Suprapubic skin (tissue), 4 donors: ENCODE results near the gene BCAP31. TPM values are rescaled to one million over a fixed set of nuclear protein-coding genes. Genes with fewer than 3 reads are reported as not detected.

Source experiments
- DNase-seq, 2 donors: peaks; one replicate each; pipeline ENCODE4 v3.0.0-alpha.2; 2019; ENCODE audit warnings: low spot score in 2 of 2
- H3K27ac ChIP-seq: fragments of 200-600 bp; sonication (generic); one replicate; pipeline ENCODE4 v1.5.1; 2019
- H3K27me3 ChIP-seq: fragments of 200-600 bp; sonication (generic); one replicate; pipeline ENCODE4 v1.5.1; 2019
- H3K36me3 ChIP-seq: fragments of 200-600 bp; sonication (generic); one replicate; pipeline ENCODE4 v1.5.1; 2019
- H3K4me1 ChIP-seq: fragments of 200-600 bp; sonication (generic); one replicate; pipeline ENCODE4 v1.5.1; 2019
- H3K4me3 ChIP-seq: fragments of 200-600 bp; sonication (generic); one replicate; pipeline ENCODE4 v1.5.1; 2019; ENCODE audit warnings: mild to moderate bottlenecking
- H3K9me3 ChIP-seq: fragments of 200-600 bp; sonication (generic); one replicate; pipeline ENCODE4 v1.5.1; 2019
- CTCF ChIP-seq, 2 donors: fragments of 200-600 bp in 1 of 2; fragments of 450-650 bp in 1 of 2; sonication (generic) in 1 of 2; IDR thresholded peaks; one replicate each; pipeline ENCODE4 v1.5.1; 2016 to 2019; ENCODE audit warnings: antibody characterized with exemption in 2 of 2, mild to moderate bottlenecking in 1 of 2, moderate library complexity in 1 of 2
- EP300 ChIP-seq: sonication (generic); formaldehyde crosslinking; IDR thresholded peaks from one replicate; pipeline ENCODE4 v1.6.1; 2017; ENCODE audit warnings: antibody characterized with exemption
- POLR2A ChIP-seq, 2 donors: fragments of 450-650 bp; IDR thresholded peaks; one replicate each; pipeline ENCODE4 v1.6.1; 2017; ENCODE audit warnings: antibody characterized with exemption in 2 of 2, mild to moderate bottlenecking in 2 of 2, moderate library complexity in 2 of 2
- POLR2AphosphoS5 ChIP-seq, 3 donors: sonication (generic); formaldehyde crosslinking; IDR thresholded peaks; one replicate each; pipeline ENCODE4 v1.6.1; 2017; ENCODE audit warnings: antibody characterized with exemption in 3 of 3
- WGBS: methylation state at CpG from one replicate; pipeline ENCODE4 v1.1.5; 2018; 5-methylcytosine and 5-hydroxymethylcytosine counted together
- total RNA-seq, 4 donors: library from RNA; depleted of rRNA; stranded (reverse); fragments of >200 nt; gene quantifications; one replicate each; pipeline ENCODE4 v1.1.0, GENCODE V29; 2016

Gene BCAP31
- total RNA-seq, 4 donors from 2014 or later: 112 to 170 (median 167) TPM

- DNase-seq: peak in 1 of 2 donors; percentile 48
Observed at GRCh38 chrX:153741446-153741845, 17.3 kb upstream of the BCAP31 start.

GRCh38 chrX:153740631-153741222 lies 16.5 kb upstream of the BCAP31 start:
- no peaks in the 10 kb centered on the region for H3K36me3 ChIP-seq
- 83% methylated on average over 7 of the region's 16 CpGs for WGBS
- H3K27me3 ChIP-seq: no peaks in the 10 kb centered on the region
- no peak for TF ChIP-seq POLR2A (IDR thresholded peaks at IDR 0.05)
- TF ChIP-seq EP300: no peak
- TF ChIP-seq POLR2AphosphoS5 (IDR thresholded peaks at IDR 0.05): no peak
- no peak for TF ChIP-seq CTCF (IDR thresholded peaks at IDR 0.05)
- no peak overlapping the region for H3K4me3 ChIP-seq
- no peaks in the 10 kb centered on the region for H3K9me3 ChIP-seq
- peak in 1 of 2 donors; percentile 44 for DNase-seq
- H3K4me1 ChIP-seq: peaks cover 15% of the 10 kb centered on the region
- no peak overlapping the region for H3K27ac ChIP-seq

More at GRCh38 chrX:153741446-153741845, 17.3 kb upstream of the BCAP31 start:
- Histone ChIP-seq H3K36me3 (no peaks in the 10 kb centered on the region), H3K4me3 (no peak overlapping the region), H3K4me1 (peaks cover 15% of the 10 kb centered on the region), H3K9me3 (no peaks in the 10 kb centered on the region), H3K27ac (no peak overlapping the region), H3K27me3 (no peaks in the 10 kb centered on the region)
- TF ChIP-seq POLR2AphosphoS5 (IDR thresholded peaks at IDR 0.05) (no peak), CTCF (IDR thresholded peaks at IDR 0.05) (no peak), POLR2A (IDR thresholded peaks at IDR 0.05) (no peak), EP300 (no peak)
- WGBS: 93% methylated on average over 3 of the region's 14 CpGs

- 86% methylated on average over 22 of the region's 29 CpGs for WGBS
- Histone ChIP-seq H3K9me3 (no peaks in the 10 kb centered on the region), H3K4me3 (no peak overlapping the region), H3K27me3 (no peaks in the 10 kb centered on the region), H3K27ac (no peak overlapping the region), H3K4me1 (peaks cover 15% of the 10 kb centered on the region), H3K36me3 (no peaks in the 10 kb centered on the region)
- TF ChIP-seq EP300: no peak
- TF ChIP-seq POLR2A (IDR thresholded peaks at IDR 0.05): no peak
- TF ChIP-seq CTCF (IDR thresholded peaks at IDR 0.05): no peak
- TF ChIP-seq POLR2AphosphoS5 (IDR thresholded peaks at IDR 0.05): no peak
- DNase-seq: peak in 1 of 2 donors; percentile 52
Observed at GRCh38 chrX:153739754-153740486, 15.7 kb upstream of the BCAP31 start.

- peak in 1 of 2 donors; percentile 45 for DNase-seq
- no peak for TF ChIP-seq EP300
- no peak for TF ChIP-seq CTCF (IDR thresholded peaks at IDR 0.05)
- no peak for TF ChIP-seq POLR2A (IDR thresholded peaks at IDR 0.05)
- TF ChIP-seq POLR2AphosphoS5 (IDR thresholded peaks at IDR 0.05): no peak
- Histone ChIP-seq H3K4me1 (peaks cover 6% of the 10 kb centered on the region), H3K27me3 (no peaks in the 10 kb centered on the region), H3K36me3 (no peaks in the 10 kb centered on the region), H3K27ac (no peak overlapping the region), H3K4me3 (no peak overlapping the region), H3K9me3 (no peaks in the 10 kb centered on the region)
- WGBS: 90% methylated on average over 6 of the region's 27 CpGs
Observed at GRCh38 chrX:153738056-153738605, 13.9 kb upstream of the BCAP31 start.

- DNase-seq: no peak
- WGBS: 86% methylated on average over 6 of the region's 15 CpGs
- Histone ChIP-seq H3K4me3 (no peak overlapping the region), H3K27me3 (no peaks in the 10 kb centered on the region), H3K36me3 (no peaks in the 10 kb centered on the region), H3K27ac (no peak overlapping the region), H3K9me3 (no peaks in the 10 kb centered on the region), H3K4me1 (peaks cover 2% of the 10 kb centered on the region)
- no peak for TF ChIP-seq POLR2A (IDR thresholded peaks at IDR 0.05)
- TF ChIP-seq POLR2AphosphoS5 (IDR thresholded peaks at IDR 0.05): no peak
- TF ChIP-seq CTCF (IDR thresholded peaks at IDR 0.05): no peak
- TF ChIP-seq EP300: no peak
Observed at GRCh38 chrX:153736871-153737441, 12.8 kb upstream of the BCAP31 start.
